Spleen (tissue), 11 donors: Measurements from ENCODE around the gene RBM24. TPM values are rescaled to one million over a fixed set of nuclear protein-coding genes. Genes with fewer than 3 reads are reported as not detected.

Source experiments
- DNase-seq: peaks from one replicate; pipeline ENCODE4 v3.0.0-alpha.2; 2020
- H3K27ac ChIP-seq, 8 donors: fragments of 200-600 bp; sonication (generic) in 7 of 8; 1 replicate in 4 of 8; 2 replicates in 4 of 8; pipeline versions ENCODE4 v1.5.0 to v1.8.0; 2016 to 2021; ENCODE audit warnings: inconsistent platforms in 4 of 8, mild to moderate bottlenecking in 4 of 8, moderate library complexity in 1 of 8
- H3K27me3 ChIP-seq, 7 donors: fragments of 200-600 bp; sonication (generic) in 6 of 7; replicated peaks in 1 of 7; 1 replicate in 4 of 7; 2 replicates in 3 of 7; pipeline versions ENCODE4 v1.5.0 to v1.8.0; 2016 to 2021; ENCODE audit warnings: inconsistent platforms in 3 of 7, mild to moderate bottlenecking in 1 of 7
- H3K36me3 ChIP-seq, 6 donors: fragments of 200-600 bp; sonication (generic) in 5 of 6; 1 replicate in 4 of 6; 2 replicates in 2 of 6; pipeline versions ENCODE4 v1.5.0 to v1.8.0; 2016 to 2021; ENCODE audit warnings: inconsistent platforms in 2 of 6
- H3K4me1 ChIP-seq, 6 donors: fragments of 200-600 bp; sonication (generic) in 5 of 6; 1 replicate in 3 of 6; 2 replicates in 3 of 6; pipeline versions ENCODE4 v1.5.0 to v1.8.0; 2016 to 2021; ENCODE audit warnings: inconsistent platforms in 3 of 6
- H3K4me3 ChIP-seq, 8 donors: fragments of 200-600 bp; sonication (generic) in 7 of 8; 1 replicate in 4 of 8; 2 replicates in 4 of 8; pipeline versions ENCODE4 v1.5.0 to v1.8.0; 2016 to 2021; ENCODE audit warnings: inconsistent platforms in 4 of 8, mild to moderate bottlenecking in 4 of 8, moderate library complexity in 2 of 8
- H3K9me3 ChIP-seq, 8 donors: fragments of 200-600 bp; sonication (generic) in 7 of 8; 1 replicate in 4 of 8; 2 replicates in 4 of 8; pipeline versions ENCODE4 v1.5.0 to v1.8.0; 2016 to 2021; ENCODE audit warnings: inconsistent platforms in 4 of 8
- CTCF ChIP-seq, 11 experiments: fragments of 200-600 bp in 7 of 11; fragments of 450-650 bp in 4 of 11; sonication (generic) in 4 of 11; IDR thresholded peaks in 8 of 11; conservative IDR thresholded peaks in 3 of 11; 1 replicate in 7 of 11; 2 replicates in 4 of 11; pipeline versions ENCODE4 v1.4.0 to v1.8.0; 2016 to 2021; ENCODE audit warnings: antibody characterized with exemption in 11 of 11, inconsistent platforms in 4 of 11, mild to moderate bottlenecking in 1 of 11
- POLR2A ChIP-seq, 3 donors: fragments of 450-650 bp; IDR thresholded peaks; one replicate each; pipeline ENCODE4 v1.5.1; 2017; ENCODE audit warnings: antibody characterized with exemption in 3 of 3, mild to moderate bottlenecking in 1 of 3
- POLR2AphosphoS5 ChIP-seq, 3 donors: sonication (generic); formaldehyde crosslinking; IDR thresholded peaks; one replicate each; pipeline ENCODE4 v1.5.1; 2017; ENCODE audit warnings: antibody characterized with exemption in 3 of 3
- WGBS, 5 donors: extraction: QIAGEN DNeasy Blood & Tissue Kit in 3 of 5; methylation state at CpG; one replicate each; pipeline versions ENCODE4 v1.1.5 to v1.1.7; 2013 to 2018; 5-methylcytosine and 5-hydroxymethylcytosine counted together
- intact Hi-C: fragments of 100-400 bp; cut with DNase I; formaldehyde crosslinking; loops from one replicate; pipeline ENCODE4 v1.15.0; 2023; ENCODE audit warnings: low total_unique reads
- polyA plus RNA-seq, 3 donors: library from polyadenylated mRNA; stranded (reverse); fragments of 200-250 nt; gene quantifications; one replicate each; pipeline ENCODE4 v1.2.1, GENCODE V29; 2013
- total RNA-seq, 7 donors: library from RNA; depleted of rRNA in 3 of 7; stranded (reverse); fragments of >200 nt in 3 of 7; fragmentation: NEBNext Ultra II Directional in 4 of 7; extraction: Animal tissue kit (Norgen Biotek cat#: 25700) in 4 of 7; gene quantifications; one replicate each; pipeline versions ENCODE4 v1.1.0 to v1.2.1, GENCODE V29; 2016 to 2021
- donor health status: healthy with polysubstance abuse.
- donor health status: DM: no; HTN: no; CAD: no; lungs with moderate emphysema.
- donor health status: DM: no; HTN: no; CAD: no.
- donor health status: Bipolar disorder and iron deficiency.
- donor health status: healthy.
- donor health status: DM: no; HTN: no; CAD: no.
- donor health status: DM: yes; HTN: yes; CAD: no.

Gene RBM24
- total and polyA plus RNA-seq, 10 donors = 0.33 to 1.8 (median 0.88) TPM

- intact Hi-C loops = no loop called here
- Histone ChIP-seq H3K27ac (no peak overlapping the region), H3K9me3 (no peaks in the 10 kb centered on the region), H3K4me1 (peaks cover 4 to 22% (median 19%) of the 10 kb centered on the region in 6 donors), H3K4me3 (no peak overlapping the region), H3K27me3 (peaks cover 0 to 61% (median 24%) of the 10 kb centered on the region in 7 donors), H3K36me3 (no peaks in the 10 kb centered on the region)
- WGBS, 5 donors = 75 to 87% (median 81%) methylated on average over 10 of the region's 10 CpGs
- no peak for DNase-seq
- TF ChIP-seq CTCF (IDR thresholded peaks at IDR 0.05 in 8 of 11, conservative IDR thresholded peaks at IDR 0.05 in 3 of 11) = no peak
- no peak for TF ChIP-seq POLR2AphosphoS5 (IDR thresholded peaks at IDR 0.05)
- no peak for TF ChIP-seq POLR2A (IDR thresholded peaks at IDR 0.05)
Measured at GRCh38 chr6:17278289-17279063, 2.7 kb upstream of the RBM24 start.

GRCh38 chr6:17280138-17280537 lies 1.0 kb upstream of the RBM24 start:
- Histone ChIP-seq H3K9me3 (no peaks in the 10 kb centered on the region), H3K4me3 (peak overlapping the region in 4 of 8 donors; percentile 28 to 70 (median 52)), H3K4me1 (peaks cover 4 to 22% (median 19%) of the 10 kb centered on the region in 6 donors), H3K36me3 (no peaks in the 10 kb centered on the region), H3K27ac (no peak overlapping the region), H3K27me3 (peaks cover 0 to 72% (median 24%) of the 10 kb centered on the region in 7 donors)
- intact Hi-C loops = no loop called here
- no peak for DNase-seq
- WGBS, 5 donors = 47 to 59% (median 51%) methylated on average over 11 of the region's 11 CpGs
- TF ChIP-seq POLR2AphosphoS5 (IDR thresholded peaks at IDR 0.05) = no peak
- no peak for TF ChIP-seq POLR2A (IDR thresholded peaks at IDR 0.05)
- TF ChIP-seq CTCF (IDR thresholded peaks at IDR 0.05 in 8 of 11, conservative IDR thresholded peaks at IDR 0.05 in 3 of 11) = no peak

- Histone ChIP-seq H3K4me1 (peaks cover 4 to 22% (median 19%) of the 10 kb centered on the region in 6 donors), H3K27me3 (peaks cover 0 to 77% (median 24%) of the 10 kb centered on the region in 7 donors), H3K4me3 (peak overlapping the region in 7 of 8 donors; percentile 22 to 70 (median 46)), H3K9me3 (no peaks in the 10 kb centered on the region), H3K27ac (peak overlapping the region in 1 of 8 donors; percentile 23), H3K36me3 (no peaks in the 10 kb centered on the region)
- TF ChIP-seq CTCF (IDR thresholded peaks at IDR 0.05 in 8 of 11, conservative IDR thresholded peaks at IDR 0.05 in 3 of 11) = no peak
- no peak for TF ChIP-seq POLR2AphosphoS5 (IDR thresholded peaks at IDR 0.05)
- TF ChIP-seq POLR2A (IDR thresholded peaks at IDR 0.05) = no peak
- peak; percentile 74 for DNase-seq
- WGBS, 5 donors = 2 to 12% (median 6%) methylated on average over 29 to 55 of the region's 55 CpGs
- intact Hi-C loops = no loop called here
Measured at GRCh38 chr6:17280552-17281090, 540 bp upstream of the RBM24 start.
